Esophagus squamous epithelium (tissue), 4 donors: Measurements from ENCODE around the gene ARVCF.

Experiments
- POLR2A ChIP-seq, 4 donors: fragments of 450-650 bp; IDR thresholded peaks; one replicate each; pipeline ENCODE4 v1.6.1; 2017; ENCODE audit warnings: antibody characterized with exemption in 4 of 4, mild to moderate bottlenecking in 4 of 4, moderate library complexity in 3 of 4
- TF ChIP-seq, protein P1 (sequence below), 6 experiments: fragments of 450-650 bp in 4 of 6; fragments of 200-600 bp in 2 of 6; sonication (generic) in 2 of 6; IDR thresholded peaks; one replicate each; pipeline ENCODE4 v1.5.1; 2016 to 2019; ENCODE audit warnings: antibody characterized with exemption in 6 of 6, mild to moderate bottlenecking in 4 of 6, moderate library complexity in 4 of 6

DNA sequence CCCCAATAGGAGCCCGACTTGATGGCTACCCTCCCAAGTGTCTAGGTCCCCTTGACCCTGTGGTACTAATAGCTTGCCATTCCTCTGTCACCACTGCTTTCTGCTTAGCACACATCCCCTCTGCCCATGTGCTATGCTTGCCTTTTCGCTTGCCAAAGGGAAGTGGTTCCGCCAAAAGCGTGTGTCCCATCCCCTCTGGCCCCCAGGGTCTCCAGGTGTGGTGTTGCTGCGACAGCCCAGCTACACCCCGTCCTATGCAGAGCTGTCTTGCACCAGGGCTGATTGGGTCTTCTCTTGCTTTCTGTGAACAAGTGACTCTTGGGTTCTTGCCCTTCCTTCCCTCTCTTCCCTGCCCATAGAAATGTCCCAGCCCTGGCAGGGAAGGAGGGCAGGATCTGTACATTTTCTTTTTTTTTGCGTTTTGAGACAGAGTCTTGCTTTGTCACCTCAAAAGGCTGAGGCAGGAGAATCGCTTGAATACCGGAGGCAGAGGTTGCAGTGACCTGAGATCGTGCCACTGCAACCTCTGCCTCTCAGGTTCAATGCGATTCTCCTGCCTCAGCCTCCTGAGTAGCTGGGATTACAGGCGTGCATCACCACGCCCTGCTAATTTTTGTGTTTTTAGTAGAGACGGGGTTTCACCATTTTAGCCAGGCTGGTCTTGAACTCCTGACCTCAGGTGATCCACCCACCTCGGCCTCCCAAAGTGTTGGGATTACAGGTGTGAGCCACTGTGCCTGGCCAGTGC, 8.2 kb upstream of the ARVCF start:
- TF ChIP-seq POLR2A (IDR thresholded peaks at IDR 0.05), result no peak
- TF ChIP-seq, protein P1, sequence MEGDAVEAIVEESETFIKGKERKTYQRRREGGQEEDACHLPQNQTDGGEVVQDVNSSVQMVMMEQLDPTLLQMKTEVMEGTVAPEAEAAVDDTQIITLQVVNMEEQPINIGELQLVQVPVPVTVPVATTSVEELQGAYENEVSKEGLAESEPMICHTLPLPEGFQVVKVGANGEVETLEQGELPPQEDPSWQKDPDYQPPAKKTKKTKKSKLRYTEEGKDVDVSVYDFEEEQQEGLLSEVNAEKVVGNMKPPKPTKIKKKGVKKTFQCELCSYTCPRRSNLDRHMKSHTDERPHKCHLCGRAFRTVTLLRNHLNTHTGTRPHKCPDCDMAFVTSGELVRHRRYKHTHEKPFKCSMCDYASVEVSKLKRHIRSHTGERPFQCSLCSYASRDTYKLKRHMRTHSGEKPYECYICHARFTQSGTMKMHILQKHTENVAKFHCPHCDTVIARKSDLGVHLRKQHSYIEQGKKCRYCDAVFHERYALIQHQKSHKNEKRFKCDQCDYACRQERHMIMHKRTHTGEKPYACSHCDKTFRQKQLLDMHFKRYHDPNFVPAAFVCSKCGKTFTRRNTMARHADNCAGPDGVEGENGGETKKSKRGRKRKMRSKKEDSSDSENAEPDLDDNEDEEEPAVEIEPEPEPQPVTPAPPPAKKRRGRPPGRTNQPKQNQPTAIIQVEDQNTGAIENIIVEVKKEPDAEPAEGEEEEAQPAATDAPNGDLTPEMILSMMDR (IDR thresholded peaks at IDR 0.05), result no peak
